ENCODE results near the gene NUP133.

GRCh38 chr1:229402993-229403392, 105.1 kb downstream of the NUP133 start:
- TF ChIP-seq CTCF (tag by site-specific recombination; IDR thresholded peaks at IDR 0.05), result no peak
- TF ChIP-seq ZNF138 (tag by site-specific recombination; IDR thresholded peaks at IDR 0.05; ENCODE audit: borderline replicate concordance), result no peak
- TF ChIP-seq ZNF140 (tag by site-specific recombination; IDR thresholded peaks at IDR 0.05), result no peak
- no peak for TF ChIP-seq ZNF274 (IDR thresholded peaks at IDR 0.05; ENCODE audit: low read length)
- TF ChIP-seq ZNF274 (tag by site-specific recombination; IDR thresholded peaks at IDR 0.05; ENCODE audit: borderline replicate concordance), result no peak
- no peak for TF ChIP-seq REST (tag by site-specific recombination; IDR thresholded peaks at IDR 0.05)
- no peak for TF ChIP-seq ZNF488 (tag by site-specific recombination; IDR thresholded peaks at IDR 0.05)
